Loucy (cell line): ENCODE data around the gene COPE.

Source experiments
- CTCF ChIP-seq: fragments of 200-600 bp; sonication (generic); conservative IDR thresholded peaks from 2 replicates; pipeline ENCODE4 v1.5.1; 2014; ENCODE audit warnings: mild to moderate bottlenecking, antibody characterized with exemption, low read length
- EZH2phosphoT487 ChIP-seq: fragments of 200-600 bp; IDR thresholded peaks from 2 replicates; pipeline ENCODE4 v1.6.1; 2018; ENCODE audit warnings: antibody characterized with exemption, mild to moderate bottlenecking, moderate library complexity, borderline replicate concordance

DNA sequence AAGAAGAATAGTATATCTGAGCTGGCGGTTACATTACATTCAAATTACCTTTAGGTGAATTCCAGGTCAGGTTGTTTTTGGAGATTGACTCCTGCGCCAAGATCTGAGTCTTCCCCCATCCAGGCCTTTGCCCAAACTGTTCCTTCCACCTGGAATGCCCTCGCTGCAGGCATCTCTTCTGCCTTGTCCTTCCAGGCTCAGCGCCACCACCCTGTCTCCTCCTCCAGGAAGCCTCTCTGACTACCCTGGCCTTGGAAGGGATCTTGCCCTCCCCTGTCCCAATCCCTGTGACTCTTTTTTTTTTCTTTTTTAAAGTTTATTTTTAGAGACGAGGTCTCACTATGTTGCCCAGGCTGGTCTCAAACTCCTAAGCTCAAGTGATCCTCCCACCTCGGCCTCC is 23.5 kb upstream of the COPE start:
- TF ChIP-seq CTCF (no peak), EZH2phosphoT487 (no peak)
